HepG2 (cell line): Measurements from ENCODE around the gene SNIP1. TPM values are rescaled to one million over a fixed set of nuclear protein-coding genes. Genes with fewer than 3 reads are reported as not detected.

Experiments
- ATAC-seq: fragments of 200-7000 bp; cut with Tn5 transposase; 3 replicates; pipeline ENCODE4 v1.9.1; 2020; ENCODE audit warnings: mild to moderate bottlenecking, moderate library complexity
- BruUV-seq: library from RNA; stranded (reverse); fragments of 400-500 nt; replicated peaks from 2 replicates; lab custom pipeline; 2021; lab: Mats Ljungman, UMichigan
- CTCF ChIA-PET: fragments of 300-600 bp; formaldehyde crosslinking; extraction: SDS; loops from one replicate; lab custom pipeline; 2021; ENCODE audit warnings: low total read pairs, inconsistent platforms, low intra/inter-chr PET ratio; lab: Yijun Ruan, JAX
- POLR2A ChIA-PET: fragments of 350-600 bp; sonication (Branson Sonifier 250); formaldehyde crosslinking; loops from one replicate; lab custom pipeline; 2020; ENCODE audit warnings: antibody characterized with exemption, inconsistent platforms; lab: Yijun Ruan, JAX
- DNase-seq: peaks from one replicate; pipeline ENCODE4 v3.0.0-alpha.2; 2015; ENCODE audit warnings: low spot score
- FAIRE-seq: peaks from 3 replicates; lab custom pipeline; 2011; peaks lifted over from hg19 to GRCh38; lab: Jason Lieb, UNC
- H2AFZ ChIP-seq: one replicate; pipeline ENCODE4 v1.6.1; 2011; ENCODE audit warnings: low read length, inconsistent platforms
- H3K27ac ChIP-seq: fragments of 300-600 bp; 3 replicates; pipeline ENCODE4 v1.8.0; 2011; ENCODE audit warnings: mixed run types, mild to moderate bottlenecking, mixed read lengths, low read length, inconsistent platforms; ENCODE audit not compliant: insufficient read depth; ENCODE audit errors: extremely low read length
- H3K27me3 ChIP-seq, 2 experiments: fragments of 200-600 bp in 1 of 2; 2 replicates in 1 of 2; 3 replicates in 1 of 2; pipeline versions ENCODE4 v1.6.0 to v1.8.0; 2011; ENCODE audit warnings: low read length in 2 of 2, mild to moderate bottlenecking in 2 of 2, moderate library complexity in 2 of 2, inconsistent platforms in 1 of 2; ENCODE audit not compliant: insufficient read depth in 2 of 2, control insufficient read depth in 1 of 2
- H3K36me3 ChIP-seq, 2 experiments: fragments of 200-600 bp in 1 of 2; replicated peaks in 1 of 2; 2 replicates in 1 of 2; 3 replicates in 1 of 2; pipeline versions ENCODE4 v1.5.1 to v1.8.0; 2011; ENCODE audit warnings: low read length in 2 of 2, inconsistent platforms in 1 of 2; ENCODE audit not compliant: insufficient read depth in 2 of 2, control insufficient read depth in 1 of 2
- H3K4me1 ChIP-seq: 2 replicates; pipeline ENCODE4 v1.5.1; 2012; ENCODE audit warnings: low read length, inconsistent platforms; ENCODE audit not compliant: insufficient read depth
- H3K4me2 ChIP-seq: 2 replicates; pipeline ENCODE4 v1.6.0; 2011; ENCODE audit warnings: low read depth, low read length, inconsistent platforms
- H3K4me3 ChIP-seq, 3 experiments: fragments of 200-600 bp in 1 of 3; sonication (generic), shearing (Covaris generic) in 1 of 3; replicated peaks in 1 of 3; 2 replicates each; pipeline ENCODE4 v1.5.1; 2011 to 2016; ENCODE audit warnings: low read length in 3 of 3, inconsistent platforms in 2 of 3, low read depth in 2 of 3, mild to moderate bottlenecking in 2 of 3, control low read depth in 1 of 3, mixed read lengths in 1 of 3; ENCODE audit not compliant: insufficient read depth in 1 of 3
- H3K79me2 ChIP-seq: one replicate; pipeline ENCODE4 v1.6.1; 2011; ENCODE audit warnings: low read length, inconsistent platforms; ENCODE audit not compliant: insufficient read depth
- H3K9ac ChIP-seq: 2 replicates; pipeline ENCODE4 v1.6.0; 2011; ENCODE audit warnings: mild to moderate bottlenecking, low read depth, low read length, inconsistent platforms; ENCODE audit not compliant: insufficient read depth
- H3K9me3 ChIP-seq: 2 replicates; pipeline ENCODE4 v1.5.1; 2012; ENCODE audit warnings: mild to moderate bottlenecking, low read length
- H4K20me1 ChIP-seq: 2 replicates; pipeline ENCODE4 v1.6.0; 2011; ENCODE audit warnings: inconsistent platforms, mild to moderate bottlenecking, low read length, moderate library complexity; ENCODE audit not compliant: insufficient read depth
- GTF2F1 ChIP-seq: fragments of 150-350 bp; IDR thresholded peaks from 2 replicates; pipeline ENCODE4 v1.6.1; 2014; ENCODE audit warnings: low read length
- JUNB ChIP-seq: sonication (generic); formaldehyde crosslinking; IDR thresholded peaks from 2 replicates; pipeline ENCODE4 v1.8.0; 2022; ENCODE audit warnings: missing genetic modification reagents, mild to moderate bottlenecking, borderline replicate concordance
- NCOR1 ChIP-seq: fragments of 200-600 bp; sonication (generic); IDR thresholded peaks from 2 replicates; pipeline ENCODE4 v1.7.0; 2017; ENCODE audit warnings: antibody characterized with exemption, low read length, borderline replicate concordance
- PCBP2 ChIP-seq: fragments of 200-400 bp; formaldehyde crosslinking; optimal IDR thresholded peaks from 2 replicates; pipeline ENCODE3; 2018; ENCODE audit warnings: low read length, low read depth; ENCODE audit not compliant: poor library complexity, severe bottlenecking
- SATB2 ChIP-seq: sonication (generic); formaldehyde crosslinking; IDR thresholded peaks from 2 replicates; pipeline ENCODE4 v1.5.0; 2020; ENCODE audit warnings: missing genetic modification reagents
- SETDB1 ChIP-seq: sonication (generic); formaldehyde crosslinking; IDR thresholded peaks from 2 replicates; pipeline ENCODE4 v1.5.1; 2020; ENCODE audit warnings: missing genetic modification reagents, mild to moderate bottlenecking, borderline replicate concordance
- TP53 ChIP-seq: sonication (generic); formaldehyde crosslinking; conservative IDR thresholded peaks from 2 replicates; pipeline ENCODE4 v1.4.0; 2020; ENCODE audit warnings: missing genetic modification reagents
- TRIM24 ChIP-seq: sonication (generic); formaldehyde crosslinking; IDR thresholded peaks from 2 replicates; pipeline ENCODE4 v1.8.0; 2022; ENCODE audit warnings: mild to moderate bottlenecking, missing genetic modification reagents
- ZBTB7B ChIP-seq: sonication (generic); formaldehyde crosslinking; IDR thresholded peaks from 2 replicates; pipeline ENCODE4 v1.4.0; 2020; ENCODE audit warnings: missing genetic modification reagents
- ZNF446 ChIP-seq: sonication (generic); formaldehyde crosslinking; IDR thresholded peaks from 2 replicates; pipeline ENCODE4 v1.5.0; 2020; ENCODE audit warnings: mild to moderate bottlenecking, missing genetic modification reagents
- ZNF629 ChIP-seq: sonication (generic); formaldehyde crosslinking; conservative IDR thresholded peaks from 2 replicates; pipeline ENCODE4 v1.5.0; 2020; ENCODE audit warnings: missing genetic modification reagents
- ZNF704 ChIP-seq: sonication (generic); formaldehyde crosslinking; IDR thresholded peaks from 2 replicates; pipeline ENCODE4 v1.8.1; 2023; ENCODE audit warnings: mild to moderate bottlenecking, inconsistent platforms, moderate library complexity, missing genetic modification reagents, borderline replicate concordance
- ZNF800 ChIP-seq: sonication (generic); formaldehyde crosslinking; IDR thresholded peaks from 2 replicates; pipeline ENCODE4 v1.4.0; 2020; ENCODE audit warnings: missing genetic modification reagents
- WGBS: methylation state at CpG from one replicate; pipeline ENCODE4 v1.1.6; 2017; ENCODE audit warnings: low lambda C conversion rate; 5-methylcytosine and 5-hydroxymethylcytosine counted together
- in situ Hi-C: cut with HindIII; loops from 2 replicates; pipeline ENCODE4 v1.10.0; 2017; ENCODE audit warnings: low pct_unique_long_range_greater_than_20kb; ENCODE audit not compliant: extremely low pct_ligation_motif_present
- intact Hi-C: fragments of 100-400 bp; cut with micrococcal nuclease; formaldehyde crosslinking; loops from one replicate; pipeline ENCODE4 v1.10.0; 2022; ENCODE audit not compliant: unreplicated experiment
- polyA plus RNA-seq, 8 experiments: library from polyadenylated mRNA; depleted of rRNA in 3 of 8; stranded (reverse) in 7 of 8; unstranded in 1 of 8; fragments of >200 nt; fragmentation: Illumina TruSeq in 4 of 8; extraction: Trizol in 4 of 8; gene quantifications; 2 replicates each; pipeline versions ENCODE4 v1.2.1 to v1.2.3, GENCODE V29; 2011 to 2016; ENCODE audit warnings: low read depth in 4 of 8, missing spikeins in 1 of 8, mixed read lengths in 1 of 8; ENCODE audit not compliant: insufficient read depth in 1 of 8
- total RNA-seq, 5 experiments: library from RNA; depleted of rRNA; stranded (reverse); fragments of >200 nt; fragmentation: Illumina TruSeq; extraction: Trizol; gene quantifications; 2 replicates each; pipeline ENCODE4 v1.2.3, GENCODE V29; 2016; ENCODE audit warnings: low read depth in 1 of 5

Gene SNIP1
- total and polyA plus RNA-seq, 2 of the 13 experiments (the other 11 are each of a cell fraction or from before 2014, with no cell fraction given): 5.5 to 11.2 TPM

- H2AFZ ChIP-seq: no peak overlapping the region
- no peaks in the 10 kb centered on the region for H4K20me1 ChIP-seq
- no peak overlapping the region for H3K9ac ChIP-seq
- H3K36me3 ChIP-seq: no peaks in the 10 kb centered on the region
- H3K4me1 ChIP-seq: peaks cover 10% of the 10 kb centered on the region
- H3K4me2 ChIP-seq: no peak overlapping the region
- ChIA-PET POLR2A (no interaction called here), CTCF (no interaction called here)
- DNase-seq (no peak), FAIRE-seq (no peak), ATAC-seq (no peak)
- H3K79me2 ChIP-seq: peaks cover 8% of the 10 kb centered on the region
- no peaks in the 10 kb centered on the region for H3K9me3 ChIP-seq
- no peak overlapping the region for H3K4me3 ChIP-seq
- TF ChIP-seq PCBP2: no peak
- TF ChIP-seq ZBTB7B (CRISPR knock-in tag): no peak
- TF ChIP-seq JUNB (CRISPR knock-in tag): no peak
- no peak for TF ChIP-seq TRIM24 (CRISPR knock-in tag)
- no peak for TF ChIP-seq NCOR1
- TF ChIP-seq TP53 (CRISPR knock-in tag): no peak
- TF ChIP-seq ZNF629: no peak
- TF ChIP-seq ZNF446 (CRISPR knock-in tag): no peak
- TF ChIP-seq GTF2F1: no peak
- intact Hi-C loops (no loop called here), in situ Hi-C loops (no loop called here)
- peaks cover 4 to 52% of the 10 kb centered on the region in 2 experiments; a peak in 3 of 5 replicates for H3K27me3 ChIP-seq
- WGBS: 40% methylated on average over 5 of the region's 5 CpGs
- no TSS peak for BruUV-seq
- no peak overlapping the region for H3K27ac ChIP-seq
Observed at GRCh38 chr1:37599940-37600339, 45.8 kb upstream of the SNIP1 start.

- Histone ChIP-seq H3K27ac (no peak overlapping the region), H3K27me3 (peaks cover 4 to 24% of the 10 kb centered on the region in 2 experiments; a peak in 3 of 5 replicates), H2AFZ (peak overlapping the region; percentile 1), H4K20me1 (peaks cover 5% of the 10 kb centered on the region; the same call in 1 of the 2 replicates), H3K4me1 (peaks cover 25% of the 10 kb centered on the region), H3K4me3 (peak overlapping the region; percentile 20 to 90 (median 36); a peak in 5 of 6 replicates), H3K79me2 (peaks cover 32% of the 10 kb centered on the region), H3K4me2 (peak overlapping the region; percentile 68), H3K9ac (no peak overlapping the region), H3K9me3 (no peaks in the 10 kb centered on the region), H3K36me3 (peaks cover 6 to 22% of the 10 kb centered on the region in 2 experiments; a peak in 4 of 5 replicates)
- DNase-seq (no peak), ATAC-seq (peak; percentile 12; the same call in 2 of the 3 replicates), FAIRE-seq (no peak)
- intact Hi-C loops (no loop called here), in situ Hi-C loops (no loop called here)
- CTCF ChIA-PET: no interaction called here
- POLR2A ChIA-PET: interaction anchor here (0.8 to 1.4 kb wide), 6 partner anchors 42 to 263 kb away, joined by 3 to 14 read pairs (median 5); partner anchors contain the start of genes C1orf122, CDCA8, MEAF6 and MTF1
- TF ChIP-seq SETDB1 (CRISPR knock-in tag) (no peak), ZNF800 (CRISPR knock-in tag) (0 out of 2 replicates have a peak, but pooled peaks have one; percentile 20), ZNF704 (CRISPR knock-in tag) (0 out of 2 replicates have a peak, but pooled peaks have one; percentile 3), SATB2 (CRISPR knock-in tag) (0 out of 2 replicates have a peak, but pooled peaks have one; percentile 37)
- BruUV-seq: no TSS peak
- WGBS: 6% methylated on average over 3 of the region's 3 CpGs
Observed at GRCh38 chr1:37596182-37596667, 42.1 kb upstream of the SNIP1 start.
